Measurements from ENCODE around the gene INTS1.
"Not testable (repeated sequence)": the region's sequence is repeated elsewhere in the genome, so short reads cannot be mapped to it uniquely, and the experiment has no call there.

The INTS1 gene

DNA sequence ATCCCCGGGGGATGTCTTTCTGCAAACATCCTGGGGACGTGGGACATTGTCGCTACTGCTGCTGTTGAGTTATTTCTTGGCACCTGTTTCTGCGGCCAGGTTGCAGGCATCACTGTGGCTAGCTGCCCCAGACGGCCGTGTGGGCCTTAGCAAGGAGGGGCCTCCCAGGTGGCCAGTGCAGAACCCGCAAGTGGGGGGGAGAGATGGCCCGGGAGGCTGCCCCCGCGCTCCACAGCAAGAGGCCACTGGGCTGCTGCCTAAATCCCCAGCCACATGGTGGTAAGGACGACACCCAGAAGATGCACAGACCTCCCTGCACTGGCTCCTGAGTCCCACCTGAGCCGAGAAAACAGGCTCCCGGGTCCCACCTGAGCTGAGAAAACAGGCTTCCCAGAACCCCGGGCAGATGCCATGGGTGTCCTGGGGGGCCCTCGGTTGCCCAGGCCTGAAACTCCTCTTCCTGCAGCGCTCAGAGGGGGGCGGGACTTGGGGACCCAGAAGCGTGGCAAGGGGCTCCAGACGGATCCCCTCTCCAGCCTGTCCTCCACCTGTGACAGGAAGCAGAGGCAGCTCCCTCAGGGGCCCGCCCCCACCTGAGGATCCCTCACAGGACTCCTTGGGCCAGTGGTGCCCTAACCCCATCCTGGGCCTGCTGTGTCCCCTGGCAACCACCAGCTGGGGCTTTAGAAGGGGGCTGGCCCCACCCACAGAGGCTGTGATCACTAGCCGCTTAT lies 25.4 kb upstream of the INTS1 start:
- DNase-seq (ENCODE audit: low spot score) = no peak

DNA sequence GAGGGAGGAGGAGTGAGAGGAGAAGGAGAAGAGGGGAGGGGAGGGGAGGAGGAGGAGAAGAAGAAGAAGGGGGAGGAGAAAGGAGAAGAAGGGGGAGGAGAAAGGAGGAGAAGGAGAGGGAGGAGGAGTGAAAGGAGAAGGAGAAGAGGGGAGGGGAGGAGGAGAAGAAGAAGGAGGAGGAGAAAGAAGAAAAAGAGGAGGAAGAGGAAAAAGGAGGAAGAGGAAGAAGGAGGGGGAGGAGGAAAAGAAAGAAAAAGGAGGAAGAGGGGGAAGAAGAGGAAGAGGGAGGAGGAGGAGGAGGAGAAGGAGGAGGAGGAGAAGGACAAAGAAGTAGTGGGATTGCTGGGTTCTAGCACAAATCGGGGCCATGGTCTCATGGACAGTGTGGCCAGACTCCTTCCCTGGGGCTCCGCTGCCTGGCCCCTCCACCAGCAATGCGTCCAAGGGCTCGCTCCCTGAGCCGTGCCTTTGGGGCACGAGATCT lies 22.1 kb upstream of the INTS1 start:
- DNase-seq (ENCODE audit: low spot score) = no peak

DNA sequence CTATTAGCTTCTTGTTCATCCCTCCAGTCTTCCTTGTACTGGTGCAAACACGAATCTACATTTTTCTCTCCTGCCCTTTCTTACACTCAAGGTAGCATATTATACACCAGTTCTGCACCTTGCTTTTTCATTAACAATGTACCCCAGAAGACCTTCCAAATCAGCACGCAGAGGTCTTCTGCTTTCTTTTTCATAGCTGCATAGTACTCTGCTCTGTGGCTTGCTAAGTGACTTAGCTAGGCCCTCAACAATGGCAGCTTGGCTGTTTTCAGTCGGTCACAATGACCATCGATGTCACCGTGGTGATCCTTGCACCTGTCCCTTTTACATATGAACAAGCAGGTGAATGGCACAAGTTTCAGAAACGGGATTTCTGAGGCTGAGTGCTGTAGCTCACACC lies 21.2 kb upstream of the INTS1 start:
- DNase-seq (ENCODE audit: low spot score) = no peak

DNA sequence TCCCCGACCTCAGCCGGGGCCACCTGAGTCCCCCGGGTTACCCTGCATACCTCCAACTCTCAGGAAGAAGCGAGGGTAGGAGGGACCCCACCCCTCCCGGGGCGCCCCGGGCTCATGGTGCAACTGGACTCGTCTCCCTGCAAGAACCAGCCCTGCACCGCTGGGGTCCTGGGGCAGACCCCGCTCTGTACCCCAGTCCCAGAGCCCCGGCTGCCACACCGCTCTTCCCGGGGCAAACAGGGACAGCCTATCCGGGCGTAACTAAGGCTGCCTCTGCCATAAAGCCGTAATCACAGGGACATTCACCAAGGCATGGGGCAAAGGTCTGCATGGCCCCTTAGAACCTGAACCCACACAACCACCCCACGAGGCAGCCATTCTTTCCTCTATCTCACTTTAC lies 19.7 kb upstream of the INTS1 start:
- DNase-seq (ENCODE audit: low spot score) = no peak

DNA sequence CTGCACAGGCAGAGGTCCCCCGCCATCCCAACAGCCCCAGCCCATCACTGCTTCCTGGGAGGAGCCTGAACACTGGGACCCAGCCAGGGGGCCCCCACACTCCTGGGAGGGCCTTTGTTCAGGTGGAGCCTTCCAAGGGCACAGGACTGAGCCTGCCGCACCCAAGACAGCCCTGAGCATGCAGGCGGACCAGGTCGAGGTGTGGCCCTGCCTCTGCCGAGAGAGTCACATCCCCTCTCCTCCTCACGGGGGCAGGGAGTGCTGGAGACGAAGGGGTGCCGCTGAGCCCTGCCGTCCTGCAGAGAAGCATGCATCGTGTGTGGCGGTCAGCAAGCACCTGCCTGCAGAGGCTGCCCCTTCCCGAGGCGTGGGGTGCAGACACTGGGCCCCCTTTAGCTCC lies 19.0 kb upstream of the INTS1 start:
- no peak for DNase-seq (ENCODE audit: low spot score)

DNA sequence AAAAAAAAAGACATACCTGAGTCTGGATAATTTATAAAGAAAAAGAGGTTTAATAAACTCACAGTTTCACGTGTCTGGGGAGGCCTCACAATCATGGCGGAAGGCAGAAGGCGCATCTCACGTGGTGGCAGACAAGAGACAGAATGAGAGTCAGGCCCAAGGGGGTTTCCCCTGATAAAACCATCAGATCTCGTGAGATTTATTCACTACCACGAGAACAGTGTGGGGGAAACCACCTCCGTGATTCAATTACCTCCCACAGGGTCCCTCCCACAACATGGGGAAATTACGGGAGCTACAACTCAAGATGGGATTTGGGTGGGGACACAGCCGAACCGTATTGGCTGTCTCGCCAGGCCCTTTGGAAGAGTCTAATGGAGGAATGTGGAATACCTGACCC lies 17.3 kb upstream of the INTS1 start:
- DNase-seq (ENCODE audit: low spot score) = no peak

DNA sequence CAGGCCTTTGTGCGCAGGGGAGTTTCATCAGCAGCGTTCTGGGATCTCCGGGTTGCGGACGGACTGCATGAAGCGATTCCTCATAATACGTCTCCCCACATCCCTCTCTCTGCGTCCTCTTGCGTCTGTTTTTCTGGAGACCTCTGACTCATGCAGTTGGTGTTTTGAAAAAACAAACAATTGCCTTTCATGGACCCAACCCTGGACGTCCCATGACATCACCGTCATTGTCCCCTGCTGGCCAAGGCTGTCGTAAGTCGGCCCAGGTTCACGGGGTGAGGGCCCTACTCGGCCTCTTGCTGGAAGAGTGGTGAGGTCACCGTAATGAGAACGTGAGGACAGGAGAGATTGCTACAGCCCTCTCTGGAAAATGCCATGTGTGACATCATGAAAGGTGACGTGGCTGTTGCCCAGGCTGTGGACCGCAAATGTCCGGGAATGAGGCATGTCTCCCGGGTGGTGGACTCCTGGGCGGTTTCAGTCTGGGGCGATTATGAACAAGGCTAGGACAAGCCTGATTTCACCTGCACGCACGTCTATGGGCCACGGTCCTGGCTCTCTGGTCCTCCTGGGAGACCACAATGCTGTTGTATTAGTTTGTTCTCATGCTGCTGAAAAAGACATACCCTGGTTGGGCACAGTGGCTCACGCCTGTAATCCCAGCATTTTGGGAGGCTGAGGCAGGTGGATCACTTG lies 16.5 kb upstream of the INTS1 start:
- no peak for DNase-seq (ENCODE audit: low spot score)

DNA sequence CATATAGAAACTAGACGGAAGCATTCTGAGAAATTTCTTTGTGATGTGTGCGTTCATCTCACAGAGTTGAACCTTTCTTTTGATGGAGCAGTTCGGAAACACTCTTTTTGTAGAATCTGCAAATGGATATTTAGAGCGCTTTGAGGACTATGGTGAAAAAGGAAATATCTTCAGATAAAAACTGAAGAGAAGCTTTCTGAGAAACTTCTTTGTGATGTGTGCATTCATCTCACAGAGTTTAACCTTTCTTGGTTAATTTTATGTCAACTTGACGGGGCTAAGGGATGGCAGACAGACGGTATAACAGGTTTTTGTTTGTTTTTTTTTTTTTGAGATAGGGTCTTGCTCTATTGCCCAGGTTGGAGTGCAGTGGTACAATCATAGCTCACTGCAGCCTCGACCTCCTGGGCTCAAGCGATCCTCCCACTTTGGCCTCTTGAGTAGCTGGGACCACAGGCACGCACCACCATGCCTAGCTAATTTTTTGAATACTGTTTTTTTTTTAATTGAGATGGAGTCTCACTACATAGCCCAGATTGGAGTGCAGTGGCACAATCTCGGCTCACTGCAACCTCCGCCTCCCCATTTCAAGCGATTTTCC lies 15.2 kb upstream of the INTS1 start:
- not testable (repeated sequence) for DNase-seq (ENCODE audit: low spot score)

DNA sequence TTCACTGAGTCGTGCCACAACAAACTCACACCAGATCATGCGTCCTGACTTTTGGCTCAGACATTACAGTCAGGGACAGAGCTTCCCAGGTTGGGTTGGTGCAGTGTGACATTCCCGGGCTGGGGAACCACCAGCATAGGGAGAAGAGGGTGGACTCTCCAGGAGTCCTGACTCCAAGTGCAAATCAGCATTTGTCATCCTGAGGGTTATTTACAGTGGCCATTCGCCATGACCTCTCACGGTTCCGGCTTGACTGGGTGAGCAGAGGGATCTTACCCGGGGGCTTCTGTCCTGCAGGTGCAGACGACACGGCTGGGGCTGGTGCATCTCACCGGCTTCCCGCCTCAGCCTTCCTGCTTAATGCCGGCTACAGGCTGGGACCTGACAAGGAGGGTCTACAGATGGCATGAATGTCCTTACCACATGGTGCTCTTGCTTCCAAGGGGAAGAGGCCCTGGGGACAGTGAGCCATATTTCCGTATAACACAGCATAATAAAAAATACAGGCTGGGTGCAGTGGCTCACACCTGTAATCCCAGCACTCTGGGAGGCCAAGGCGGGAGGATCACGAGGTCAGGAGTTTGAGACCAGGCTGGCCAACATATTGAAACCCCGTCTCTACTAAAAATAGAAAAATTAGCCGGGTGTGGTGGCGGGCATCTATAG lies 12.5 kb upstream of the INTS1 start:
- DNase-seq (ENCODE audit: low spot score) = no peak

DNA sequence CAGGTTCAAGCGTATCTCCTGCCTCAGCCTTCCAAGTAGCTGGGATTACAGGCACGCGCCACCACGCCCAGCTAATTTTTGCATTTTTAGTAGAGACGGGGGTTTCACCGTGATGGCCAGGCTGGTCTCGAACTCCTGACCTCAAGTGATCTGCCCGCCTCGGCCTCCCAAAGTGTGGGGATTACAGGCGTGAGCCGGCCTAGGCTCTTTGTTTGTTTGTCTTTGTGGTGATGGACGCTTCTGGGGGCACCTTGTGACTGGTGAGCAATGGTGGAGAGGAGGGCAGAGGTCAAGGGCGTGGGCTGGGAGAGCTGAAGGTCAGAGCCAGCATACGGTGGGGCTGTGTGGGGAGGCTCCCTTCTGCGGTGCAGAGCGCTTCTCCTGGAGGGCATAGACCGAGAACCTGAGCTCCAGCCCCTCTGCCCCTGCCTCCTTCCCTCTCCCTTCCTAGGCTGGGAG lies 11.3 kb upstream of the INTS1 start:
- DNase-seq (ENCODE audit: low spot score) = not testable (repeated sequence)

DNA sequence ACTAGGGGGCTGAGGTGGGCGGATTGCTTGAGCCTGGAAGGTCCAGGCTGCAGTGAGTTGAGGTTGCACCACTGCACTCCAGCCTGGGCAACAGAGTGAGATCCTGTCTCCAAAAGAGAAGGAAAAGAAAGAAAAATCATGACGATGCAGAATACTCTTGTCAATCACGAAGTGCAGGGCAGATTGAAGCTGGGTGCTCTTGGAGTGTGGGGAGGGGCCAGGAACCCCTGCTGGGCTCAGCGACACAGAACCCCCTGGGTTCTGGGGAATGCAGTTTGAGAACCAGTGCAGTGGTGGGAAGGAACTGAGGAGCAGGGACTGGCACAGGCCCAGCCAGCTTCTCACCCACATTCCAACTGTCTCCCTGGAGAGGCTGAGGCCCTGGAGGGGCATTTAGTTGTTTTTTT lies 10.8 kb upstream of the INTS1 start:
- no peak for DNase-seq (ENCODE audit: low spot score)

DNA sequence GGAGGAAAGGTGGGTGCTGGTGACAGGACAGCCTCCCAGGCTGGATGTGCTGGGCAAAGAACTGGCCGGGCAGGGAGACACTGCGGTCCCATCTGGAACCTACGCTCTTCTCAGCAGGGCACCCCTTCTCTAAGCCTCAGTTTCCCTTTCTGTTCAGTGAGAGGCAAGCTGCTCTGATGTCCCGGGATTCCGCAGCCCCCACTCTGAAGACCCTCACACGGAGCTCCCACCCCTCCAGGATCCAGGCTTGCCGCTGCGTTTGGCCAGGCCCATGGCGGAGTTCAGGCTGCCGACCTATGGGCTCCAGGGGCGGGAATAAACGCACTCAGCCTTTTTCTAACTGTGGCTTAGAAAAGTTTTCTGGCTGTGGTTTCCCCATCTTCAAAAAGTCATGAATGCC lies 10.2 kb upstream of the INTS1 start:
- DNase-seq (ENCODE audit: low spot score) = no peak

DNA sequence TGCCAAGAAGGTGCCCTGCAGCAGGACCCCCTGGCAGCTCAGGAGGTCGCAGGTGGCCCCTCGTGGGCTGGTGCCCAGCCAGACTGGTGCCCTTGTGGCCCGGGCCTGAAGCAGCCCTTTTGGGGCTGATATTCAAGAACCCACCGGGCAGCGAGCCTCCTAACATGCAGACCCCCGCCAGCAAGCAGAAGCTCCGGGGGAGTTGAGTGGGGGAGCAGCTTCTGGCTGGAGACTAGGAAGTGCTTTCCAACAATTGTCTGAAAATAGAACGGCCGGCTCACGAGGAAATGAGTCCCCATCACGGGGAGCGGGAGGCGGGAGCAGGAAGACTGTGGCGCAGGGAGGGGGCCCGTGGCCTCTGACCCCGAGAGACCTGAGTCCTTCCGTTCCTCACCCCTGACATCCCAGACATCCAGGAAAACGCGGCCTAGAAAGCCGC lies 9.5 kb upstream of the INTS1 start:
- DNase-seq (ENCODE audit: low spot score) = no peak

DNA sequence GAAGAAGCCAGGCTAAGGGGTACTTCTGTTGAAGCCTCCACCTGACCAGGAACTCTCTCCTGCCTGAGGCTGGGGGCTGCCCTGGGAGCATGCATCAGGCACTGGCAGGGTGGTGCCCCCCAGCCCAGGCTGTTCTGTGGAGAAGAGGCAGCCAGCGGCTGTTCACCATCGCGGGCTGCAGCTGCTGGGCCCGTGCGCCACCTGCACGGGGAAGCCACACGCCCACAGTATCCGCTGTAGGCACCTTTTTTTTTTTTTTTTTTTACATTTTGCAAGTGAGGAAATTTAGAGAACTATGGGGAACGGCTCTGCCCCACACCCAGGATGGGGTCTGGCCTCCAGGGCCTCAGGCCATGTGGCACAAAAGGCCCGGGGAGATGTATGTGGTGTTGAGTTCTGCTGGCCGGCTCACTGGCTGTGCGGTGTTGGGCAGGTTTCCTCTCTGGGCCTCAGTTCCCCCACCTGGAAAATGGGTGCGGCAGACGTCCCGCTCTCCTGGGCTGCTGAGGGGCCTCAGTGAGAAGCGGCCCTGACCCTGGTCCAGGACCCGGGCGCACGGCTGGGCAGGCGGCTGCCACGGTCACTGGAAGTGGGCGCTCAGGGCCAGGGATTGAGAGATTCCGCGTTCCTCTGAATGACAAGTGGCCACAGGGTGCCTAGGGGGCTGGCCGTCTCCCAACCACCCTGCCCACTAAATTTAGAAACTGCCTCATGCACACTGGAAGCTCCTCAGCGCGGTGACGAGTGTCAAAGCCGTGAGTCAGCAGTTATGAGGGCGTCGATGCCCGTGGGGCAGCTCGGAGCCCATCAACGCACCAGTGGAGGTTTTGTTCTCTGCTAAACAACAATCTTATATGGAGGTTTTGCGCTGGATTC lies 8.8 kb upstream of the INTS1 start:
- DNase-seq (ENCODE audit: low spot score) = peak; percentile 92

DNA sequence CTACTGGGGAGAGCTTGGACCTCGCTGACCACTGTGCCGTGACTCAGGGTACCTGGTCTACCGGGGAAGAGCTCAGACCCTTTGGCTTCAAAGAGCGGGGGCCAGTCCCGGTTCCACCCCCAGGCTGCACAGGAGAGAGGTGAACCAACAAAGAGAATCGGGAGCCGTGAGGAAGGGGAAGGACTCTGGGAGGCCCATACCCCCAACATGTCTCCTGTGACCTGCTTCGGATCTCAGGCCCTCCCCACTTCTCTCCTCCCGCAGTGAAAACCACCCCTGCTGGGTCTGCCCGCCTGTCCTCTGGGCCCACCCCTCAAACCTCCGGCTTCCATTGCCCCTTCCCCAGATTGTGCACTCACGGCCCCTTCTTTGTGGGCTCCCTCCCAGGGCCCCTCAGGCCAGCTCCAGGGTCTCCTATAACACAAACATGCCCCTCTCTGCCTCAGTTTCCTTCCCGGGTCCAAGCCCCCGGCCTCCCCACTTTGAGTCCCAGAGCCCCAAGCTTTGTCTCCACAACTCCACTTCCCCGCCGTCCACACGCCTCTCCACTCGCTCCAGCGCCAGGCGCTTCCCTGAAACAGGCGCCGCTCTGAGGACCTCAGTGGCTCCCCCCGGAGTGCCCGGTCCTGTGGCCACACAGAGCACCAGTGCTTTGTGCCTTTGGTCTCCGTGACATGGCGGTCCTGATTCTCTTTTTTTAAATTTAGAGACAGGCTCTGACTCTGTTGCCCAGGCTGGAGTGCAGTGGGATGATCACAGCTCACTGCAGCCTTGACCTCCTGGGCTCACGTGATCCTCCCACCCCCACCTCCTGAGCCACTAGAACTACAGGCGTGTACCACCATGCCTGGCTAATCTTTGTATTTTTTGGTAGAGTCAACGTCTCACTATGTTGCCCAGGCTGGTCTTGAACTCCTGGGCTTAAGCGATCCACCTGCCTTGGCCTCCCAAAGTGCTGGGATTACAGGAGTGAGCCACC lies 7.5 kb upstream of the INTS1 start:
- DNase-seq (ENCODE audit: low spot score) = peak; percentile 39

DNA sequence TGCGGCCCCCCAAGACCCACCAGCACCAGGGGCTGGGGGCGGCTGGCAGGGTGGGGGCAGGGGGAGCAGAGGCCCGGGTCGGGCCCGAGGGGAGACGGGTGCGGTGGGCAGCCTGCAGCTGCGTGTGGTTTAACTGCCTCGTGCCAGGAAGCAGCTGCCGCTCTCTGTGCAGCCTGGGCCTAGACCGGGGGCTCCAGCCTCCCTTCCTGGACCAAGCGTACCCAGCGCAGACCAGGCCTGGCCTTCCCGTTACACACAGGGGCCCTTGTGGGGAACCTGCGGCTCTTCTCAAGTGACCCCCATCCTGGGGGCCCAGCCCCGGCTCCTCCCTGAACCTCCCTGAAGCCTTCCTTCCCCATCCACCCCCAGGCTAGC lies 6.6 kb upstream of the INTS1 start:
- peak; percentile 84 for DNase-seq (ENCODE audit: low spot score)

DNA sequence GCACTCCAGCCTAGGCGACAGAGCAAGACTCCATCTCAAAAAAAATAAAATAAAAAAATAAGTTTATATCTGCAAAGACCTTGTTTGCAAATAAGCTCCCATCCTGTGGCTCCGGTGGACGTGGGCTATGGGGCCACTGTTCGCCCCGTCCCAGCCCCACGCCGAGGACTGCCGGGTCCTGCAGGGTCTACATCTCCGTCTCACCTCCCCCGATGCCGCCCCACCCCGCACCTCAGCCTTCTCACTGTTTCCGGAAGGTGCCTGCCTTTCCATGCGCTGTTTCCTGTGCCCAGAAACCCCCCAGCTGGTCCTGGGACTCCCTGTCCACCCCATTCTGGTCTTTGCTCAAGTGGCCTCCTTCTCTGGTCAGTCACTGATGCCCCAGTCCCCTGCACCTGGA lies 5.0 kb upstream of the INTS1 start:
- no peak for DNase-seq (ENCODE audit: low spot score)

DNA sequence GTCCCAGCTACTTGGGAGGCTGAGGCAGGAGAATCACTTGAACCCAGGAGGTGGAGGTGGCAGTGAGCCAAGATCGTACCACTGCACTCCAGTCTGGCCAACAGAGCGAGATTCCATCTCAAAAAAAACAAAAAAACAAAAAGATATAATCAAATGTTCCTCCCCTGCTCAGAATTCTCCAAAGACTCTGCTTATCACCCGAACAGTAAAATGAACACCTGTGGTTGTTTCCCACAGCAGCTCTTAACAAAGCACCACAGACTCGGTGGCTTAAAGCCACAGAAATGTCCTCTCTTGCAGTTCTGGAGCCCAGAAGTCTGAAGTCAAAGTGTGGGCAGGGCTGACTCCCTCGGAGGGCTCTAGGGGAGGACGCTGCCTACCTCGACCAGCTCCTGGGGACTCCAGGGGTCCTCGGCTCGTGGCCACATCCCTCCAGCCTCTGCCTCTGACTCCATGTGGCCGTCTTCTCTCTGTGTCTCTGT lies 4.1 kb upstream of the INTS1 start:
- DNase-seq (ENCODE audit: low spot score) = peak; percentile 89

DNA sequence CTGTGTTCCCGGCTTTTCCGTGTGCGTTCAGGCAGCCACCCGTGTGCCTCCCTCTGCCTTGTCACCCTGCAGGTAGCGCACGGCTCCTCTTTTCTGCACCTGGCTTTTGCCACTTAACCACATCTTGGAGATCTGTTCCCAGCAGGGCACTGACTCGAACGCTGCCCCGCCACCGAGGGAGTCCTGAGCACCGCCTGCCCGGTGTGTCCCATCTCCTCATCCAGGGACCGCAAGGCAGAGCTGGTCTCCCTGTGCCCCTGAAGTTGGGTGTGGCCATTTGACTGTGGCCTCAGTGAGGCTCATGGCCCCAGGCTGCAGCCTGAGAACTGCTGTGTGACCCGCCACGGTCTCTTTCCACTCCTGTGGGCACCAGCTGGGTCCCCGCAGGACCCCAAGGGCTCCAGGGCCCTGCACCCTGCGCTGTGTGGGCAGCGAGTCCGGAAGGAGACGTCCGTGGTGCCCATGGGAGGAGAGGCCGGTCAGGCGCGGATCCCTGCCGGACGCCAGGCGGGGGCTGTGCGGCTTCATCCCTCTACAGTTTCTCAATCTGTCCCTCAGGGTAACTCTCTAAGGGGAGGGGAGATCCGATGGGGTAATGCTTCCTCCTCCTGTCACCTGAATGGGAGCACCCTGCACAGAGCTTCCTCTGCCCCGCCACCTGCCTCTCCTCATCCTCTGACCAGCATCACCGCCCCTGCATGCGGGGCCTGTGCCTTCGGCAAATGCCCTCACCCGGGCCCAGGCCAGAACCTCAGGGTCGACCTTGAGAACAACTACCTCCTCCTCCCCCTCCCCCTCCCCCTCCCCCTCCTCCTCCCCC lies 1.8 kb upstream of the INTS1 start:
- DNase-seq (ENCODE audit: low spot score) = peak; percentile 89

All from NAMALWA (cell line).